Erythroblast (primary cell): Measurements from ENCODE around the gene XPA.

Experiments used
- GATA1 ChIP-seq: IDR thresholded peaks from 2 replicates; pipeline ENCODE4 v1.6.1; 2011; ENCODE audit warnings: low read depth, mild to moderate bottlenecking, control low read depth, low read length, moderate library complexity
- POLR2A ChIP-seq: IDR thresholded peaks from 2 replicates; pipeline ENCODE4 v1.6.1; 2011; ENCODE audit warnings: mild to moderate bottlenecking, low read length

GRCh38 chr9:97682242-97682641 is 14.9 kb downstream of the XPA start:
- no peak for TF ChIP-seq POLR2A
- TF ChIP-seq GATA1 = no peak
